Iris pigment epithelial cell (primary cell): Measurements from ENCODE around the gene ITGA11.
A peak's percentile ranks its signal among the peaks of the same experiment; 100 is the strongest.

Experiments used
- DNase-seq: peaks from one replicate; pipeline ENCODE4 v3.0.0-alpha.2; 2011; ENCODE audit warnings: low read depth

The ITGA11 gene

GRCh38 chr15:68289621-68290352 is 142.2 kb downstream of the ITGA11 start:
- DNase-seq: no peak

- DNase-seq: no peak
Measured at GRCh38 chr15:68289057-68289456, 142.9 kb downstream of the ITGA11 start.

GRCh38 chr15:68286256-68286655 is 145.7 kb downstream of the ITGA11 start:
- no peak for DNase-seq

GRCh38 chr15:68285259-68285980 is 146.5 kb downstream of the ITGA11 start:
- peak; percentile 61 for DNase-seq

GRCh38 chr15:68284616-68285258 is 147.2 kb downstream of the ITGA11 start:
- DNase-seq: no peak

- no peak for DNase-seq
Measured at GRCh38 chr15:68283401-68283800, 148.6 kb downstream of the ITGA11 start.

GRCh38 chr15:68281008-68281407 is 151.0 kb downstream of the ITGA11 start:
- DNase-seq: no peak

- no peak for DNase-seq
Measured at GRCh38 chr15:68279779-68280753, 151.9 kb downstream of the ITGA11 start.

- DNase-seq: peak; percentile 40
Measured at GRCh38 chr15:68278595-68279405, 153.2 kb downstream of the ITGA11 start.

- no peak for DNase-seq
Measured at GRCh38 chr15:68278345-68278594, 153.7 kb downstream of the ITGA11 start.

GRCh38 chr15:68277603-68278344 is 154.2 kb downstream of the ITGA11 start, which contains the start of gene FEM1B:
TSS of gene FEM1B (plus strand) at chr15:68277745. CDS start at chr15:68278418, 673 bp downstream.
- peak; percentile 95 for DNase-seq

- peak; percentile 64 for DNase-seq
Measured at GRCh38 chr15:68277131-68277602, 154.8 kb downstream of the ITGA11 start.

GRCh38 chr15:68276668-68277067 is 155.3 kb downstream of the ITGA11 start:
- DNase-seq: no peak

GRCh38 chr15:68275165-68275746 is 156.7 kb downstream of the ITGA11 start:
- peak; percentile 92 for DNase-seq

GRCh38 chr15:68274201-68274848 is 157.6 kb downstream of the ITGA11 start:
- DNase-seq: no peak

- DNase-seq: peak; percentile 55
Measured at GRCh38 chr15:68272721-68273271, 159.2 kb downstream of the ITGA11 start.

- peak; percentile 87 for DNase-seq
Measured at GRCh38 chr15:68271854-68272471, 160.0 kb downstream of the ITGA11 start.

- DNase-seq: peak; percentile 65
Measured at GRCh38 chr15:68268405-68268804, 163.6 kb downstream of the ITGA11 start.

- DNase-seq: no peak
Measured at GRCh38 chr15:68265674-68266073, 166.3 kb downstream of the ITGA11 start.
